Liver (tissue), 9 donors: ENCODE data around the gene GNG7. TPM values are rescaled to one million over a fixed set of nuclear protein-coding genes. Genes with fewer than 3 reads are reported as not detected.

Experiments used
- DNase-seq: peaks from one replicate; pipeline ENCODE4 v3.0.0-alpha.2; 2017; ENCODE audit warnings: low spot score
- H3K27ac ChIP-seq, 2 donors: one replicate each; pipeline ENCODE4 v1.7.0; 2013; ENCODE audit warnings: inconsistent platforms in 2 of 2, low read length in 2 of 2, control low read depth in 1 of 2, low read depth in 1 of 2, mild to moderate bottlenecking in 1 of 2
- H3K27me3 ChIP-seq, 4 donors: one replicate each; pipeline versions ENCODE4 v1.6.1 to v1.7.0; 2013; ENCODE audit warnings: low read length in 3 of 4, inconsistent platforms in 1 of 4, mild to moderate bottlenecking in 1 of 4, moderate library complexity in 1 of 4; ENCODE audit not compliant: control insufficient read depth in 4 of 4, insufficient read depth in 4 of 4
- H3K36me3 ChIP-seq, 4 donors: one replicate each; pipeline versions ENCODE4 v1.6.1 to v1.7.0; 2013; ENCODE audit warnings: low read length in 3 of 4, mild to moderate bottlenecking in 3 of 4, low read depth in 1 of 4, moderate library complexity in 1 of 4; ENCODE audit not compliant: control insufficient read depth in 4 of 4, insufficient read depth in 3 of 4
- H3K4me1 ChIP-seq, 4 donors: one replicate each; pipeline versions ENCODE4 v1.6.1 to v1.7.0; 2013; ENCODE audit warnings: low read length in 3 of 4, mild to moderate bottlenecking in 3 of 4, moderate library complexity in 1 of 4; ENCODE audit not compliant: control insufficient read depth in 4 of 4, insufficient read depth in 4 of 4
- H3K4me3 ChIP-seq, 3 donors: one replicate each; pipeline versions ENCODE4 v1.6.1 to v1.7.0; 2013; ENCODE audit warnings: low read length in 3 of 3, control low read depth in 1 of 3, low read depth in 1 of 3, mild to moderate bottlenecking in 1 of 3
- H3K9ac ChIP-seq, 2 donors: one replicate each; pipeline ENCODE4 v1.7.0; 2013; ENCODE audit warnings: low read length in 2 of 2, mild to moderate bottlenecking in 2 of 2, moderate library complexity in 2 of 2, control low read depth in 1 of 2, low read depth in 1 of 2
- H3K9me3 ChIP-seq, 4 donors: one replicate each; pipeline versions ENCODE4 v1.6.1 to v1.7.0; 2013; ENCODE audit warnings: low read length in 3 of 4; ENCODE audit not compliant: control insufficient read depth in 4 of 4
- ATF3 ChIP-seq: IDR thresholded peaks from 2 replicates; pipeline ENCODE4 v1.6.1; 2016; ENCODE audit warnings: antibody characterized with exemption
- CTCF ChIP-seq: fragments of 150-350 bp; IDR thresholded peaks from 2 replicates; pipeline ENCODE4 v1.5.1; 2017; ENCODE audit warnings: improper control_type of control experiment, low read depth, low read length; ENCODE audit not compliant: missing input control
- EGR1 ChIP-seq, 2 donors: IDR thresholded peaks; 2 replicates each; pipeline ENCODE4 v1.6.1; 2016 to 2018; ENCODE audit warnings: antibody characterized with exemption in 2 of 2, low read depth in 2 of 2
- FOXA2 ChIP-seq: IDR thresholded peaks from 2 replicates; pipeline ENCODE4 v1.6.1; 2016; ENCODE audit warnings: antibody characterized with exemption
- GABPA ChIP-seq, 2 donors: IDR thresholded peaks in 1 of 2; conservative IDR thresholded peaks in 1 of 2; 2 replicates each; pipeline ENCODE4 v1.6.1; 2016; ENCODE audit warnings: antibody characterized with exemption in 2 of 2, mild to moderate bottlenecking in 1 of 2, moderate library complexity in 1 of 2
- HNF4A ChIP-seq, 2 donors: conservative IDR thresholded peaks; 2 replicates each; pipeline ENCODE4 v1.6.1; 2016; ENCODE audit warnings: antibody characterized with exemption in 2 of 2, mild to moderate bottlenecking in 2 of 2
- HNF4G ChIP-seq: IDR thresholded peaks from 2 replicates; pipeline ENCODE4 v1.6.1; 2016; ENCODE audit warnings: antibody characterized with exemption
- JUND ChIP-seq, 2 donors: IDR thresholded peaks; 2 replicates each; pipeline ENCODE4 v1.6.1; 2016; ENCODE audit warnings: antibody characterized with exemption in 2 of 2
- MAX ChIP-seq: IDR thresholded peaks from 2 replicates; pipeline ENCODE4 v1.6.1; 2016; ENCODE audit warnings: antibody characterized with exemption
- NR2F2 ChIP-seq: IDR thresholded peaks from 2 replicates; pipeline ENCODE4 v1.6.1; 2016; ENCODE audit warnings: antibody characterized with exemption
- REST ChIP-seq: IDR thresholded peaks from 2 replicates; pipeline ENCODE4 v1.6.1; 2016; ENCODE audit warnings: antibody characterized with exemption, mild to moderate bottlenecking
- RXRA ChIP-seq, 2 donors: IDR thresholded peaks; 2 replicates each; pipeline ENCODE4 v1.6.1; 2017 to 2018; ENCODE audit warnings: antibody characterized with exemption in 2 of 2, mild to moderate bottlenecking in 1 of 2
- SP1 ChIP-seq: IDR thresholded peaks from 2 replicates; pipeline ENCODE4 v1.6.1; 2018; ENCODE audit warnings: antibody characterized with exemption, mild to moderate bottlenecking
- TAF1 ChIP-seq: conservative IDR thresholded peaks from 2 replicates; pipeline ENCODE4 v1.6.1; 2016; ENCODE audit warnings: antibody characterized with exemption, mild to moderate bottlenecking
- YY1 ChIP-seq: IDR thresholded peaks from 2 replicates; pipeline ENCODE4 v1.6.1; 2016; ENCODE audit warnings: antibody characterized with exemption, mild to moderate bottlenecking
- ZBTB33 ChIP-seq: IDR thresholded peaks from 2 replicates; pipeline ENCODE4 v1.6.1; 2016; ENCODE audit warnings: antibody characterized with exemption
- WGBS: extraction: QIAGEN DNeasy Blood & Tissue Kit; methylation state at CpG from one replicate; pipeline ENCODE4 v1.1.7; 2013; 5-methylcytosine and 5-hydroxymethylcytosine counted together
- polyA plus RNA-seq, 2 donors: library from polyadenylated mRNA; stranded (reverse) in 1 of 2; unstranded in 1 of 2; fragments of 200-250 nt in 1 of 2; fragments of >200 nt in 1 of 2; fragmentation: Nextera tagmentation in 1 of 2; extraction: Ambion mirVana in 1 of 2; gene quantifications; one replicate each; pipeline versions ENCODE4 v1.2.1 to v1.2.3, GENCODE V29; 2013 to 2015
- total RNA-seq, 2 donors: library from RNA; depleted of rRNA; stranded (reverse); fragments of >200 nt; gene quantifications; one replicate each; pipeline ENCODE4 v1.2.3, GENCODE V29; 2014
- donor health status: healthy.
- donor health status: healthy.
- donor health status: healthy.
- donor health status: healthy.
- donor health status: healthy.

GNG7 gene
- total and polyA plus RNA-seq, 4 donors: 0.75 to 1.9 (median 1.1) TPM

- TF ChIP-seq ZBTB33 (no peak), TAF1 (no peak), SP1 (no peak), REST (no peak)
These were observed 8.8 kb upstream of the GNG7 start (continued) for GRCh38 chr19:2711172-2711874.

GRCh38 chr19:2706251-2706650 is 3.8 kb upstream of the GNG7 start:
- peaks cover 2 to 7% (median 4%) of the 10 kb centered on the region in 4 donors for H3K4me1 ChIP-seq
- no peaks in the 10 kb centered on the region for H3K9me3 ChIP-seq
- no peak overlapping the region for H3K27ac ChIP-seq
- DNase-seq: no peak
- no peak overlapping the region for H3K9ac ChIP-seq
- peaks cover 0 to under 1% (median 0%) of the 10 kb centered on the region in 4 donors for H3K27me3 ChIP-seq
- H3K36me3 ChIP-seq: no peaks in the 10 kb centered on the region
- no peak overlapping the region for H3K4me3 ChIP-seq
- 92% methylated on average over 5 of the region's 5 CpGs for WGBS
- no peak for TF ChIP-seq HNF4A (conservative IDR thresholded peaks at IDR 0.05)
- TF ChIP-seq RXRA (IDR thresholded peaks at IDR 0.05): no peak
- no peak for TF ChIP-seq MAX
- no peak for TF ChIP-seq YY1
- no peak for TF ChIP-seq CTCF
- no peak for TF ChIP-seq SP1
- TF ChIP-seq TAF1: no peak
- TF ChIP-seq JUND (IDR thresholded peaks at IDR 0.05): no peak
- no peak for TF ChIP-seq GABPA (IDR thresholded peaks at IDR 0.05 in 1 of 2, conservative IDR thresholded peaks at IDR 0.05 in 1 of 2)
- TF ChIP-seq ATF3: no peak
- TF ChIP-seq EGR1 (IDR thresholded peaks at IDR 0.05; ENCODE audit: low read depth in 2 of 2): no peak
- TF ChIP-seq ZBTB33: no peak
- TF ChIP-seq FOXA2: no peak
- no peak for TF ChIP-seq REST
- no peak for TF ChIP-seq NR2F2
- TF ChIP-seq HNF4G: no peak
